ENCODE measurements around the gene YTHDF2. TPM values are rescaled to one million over a fixed set of nuclear protein-coding genes. Genes with fewer than 3 reads are reported as not detected.
"Not testable (repeated sequence)": the region's sequence is repeated elsewhere in the genome, so short reads cannot be mapped to it uniquely, and the experiment has no call there.

Gene YTHDF2
- polyA plus RNA-seq, 1 donor: 104 TPM

GRCh38 chr1:28756846-28757245 is 20.1 kb downstream of the YTHDF2 start:
- no peak for DNase-seq

- DNase-seq: no peak
Measured at GRCh38 chr1:28758420-28758819, 21.7 kb downstream of the YTHDF2 start.

- DNase-seq: no peak
Measured at GRCh38 chr1:28759257-28759656, 22.5 kb downstream of the YTHDF2 start.

GRCh38 chr1:28761189-28761588 is 24.4 kb downstream of the YTHDF2 start:
- DNase-seq: no peak

- DNase-seq: no peak
Measured at GRCh38 chr1:28766532-28767183, 29.9 kb downstream of the YTHDF2 start.

- no peak for DNase-seq
Measured at GRCh38 chr1:28770601-28771165, 33.9 kb downstream of the YTHDF2 start.

- DNase-seq: not testable (repeated sequence)
Measured at GRCh38 chr1:28771921-28772320, 35.2 kb downstream of the YTHDF2 start.

- DNase-seq: no peak
Measured at GRCh38 chr1:28773105-28773504, 36.4 kb downstream of the YTHDF2 start.

GRCh38 chr1:28775121-28775942 is 38.6 kb downstream of the YTHDF2 start:
- peak; percentile 55 for DNase-seq

- DNase-seq: no peak
Measured at GRCh38 chr1:28776341-28776740, 39.6 kb downstream of the YTHDF2 start.

- no peak for DNase-seq
Measured at GRCh38 chr1:28778021-28778420, 41.3 kb downstream of the YTHDF2 start.

GRCh38 chr1:28779751-28780408 is 43.1 kb downstream of the YTHDF2 start:
- DNase-seq: no peak

- no peak for DNase-seq
Measured at GRCh38 chr1:28781305-28781704, 44.6 kb downstream of the YTHDF2 start.

- DNase-seq: no peak
Measured at GRCh38 chr1:28782011-28782410, 45.3 kb downstream of the YTHDF2 start.

- DNase-seq: no peak
Measured at GRCh38 chr1:28783363-28783762, 46.6 kb downstream of the YTHDF2 start.

GRCh38 chr1:28789412-28789811 is 52.7 kb downstream of the YTHDF2 start:
- no peak for DNase-seq

- DNase-seq: no peak
Measured at GRCh38 chr1:28789816-28790215, 53.1 kb downstream of the YTHDF2 start.

- no peak for DNase-seq
Measured at GRCh38 chr1:28790377-28791035, 53.8 kb downstream of the YTHDF2 start.

- DNase-seq: not testable (repeated sequence)
Measured at GRCh38 chr1:28791929-28792328, 55.2 kb downstream of the YTHDF2 start.

GRCh38 chr1:28792644-28793121 is 55.9 kb downstream of the YTHDF2 start:
- DNase-seq: no peak

- DNase-seq: not testable (repeated sequence)
Measured at GRCh38 chr1:28794582-28794981, 57.8 kb downstream of the YTHDF2 start.
